Medulla oblongata (tissue), 1 donor: ENCODE data around the gene ACP7.
"Not testable (repeated sequence)": the region's sequence is repeated elsewhere in the genome, so short reads cannot be mapped to it uniquely, and the experiment has no call there.

Experiments
- DNase-seq: peaks from one replicate; pipeline ENCODE4 v3.0.0-alpha.2; 2015; ENCODE audit errors: extremely low spot score

ACP7 gene

GRCh38 chr19:39130337-39131254, 46.4 kb downstream of the ACP7 start:
- no peak for DNase-seq

- no peak for DNase-seq
Measured at GRCh38 chr19:39131255-39131755, 47.1 kb downstream of the ACP7 start.

DNA sequence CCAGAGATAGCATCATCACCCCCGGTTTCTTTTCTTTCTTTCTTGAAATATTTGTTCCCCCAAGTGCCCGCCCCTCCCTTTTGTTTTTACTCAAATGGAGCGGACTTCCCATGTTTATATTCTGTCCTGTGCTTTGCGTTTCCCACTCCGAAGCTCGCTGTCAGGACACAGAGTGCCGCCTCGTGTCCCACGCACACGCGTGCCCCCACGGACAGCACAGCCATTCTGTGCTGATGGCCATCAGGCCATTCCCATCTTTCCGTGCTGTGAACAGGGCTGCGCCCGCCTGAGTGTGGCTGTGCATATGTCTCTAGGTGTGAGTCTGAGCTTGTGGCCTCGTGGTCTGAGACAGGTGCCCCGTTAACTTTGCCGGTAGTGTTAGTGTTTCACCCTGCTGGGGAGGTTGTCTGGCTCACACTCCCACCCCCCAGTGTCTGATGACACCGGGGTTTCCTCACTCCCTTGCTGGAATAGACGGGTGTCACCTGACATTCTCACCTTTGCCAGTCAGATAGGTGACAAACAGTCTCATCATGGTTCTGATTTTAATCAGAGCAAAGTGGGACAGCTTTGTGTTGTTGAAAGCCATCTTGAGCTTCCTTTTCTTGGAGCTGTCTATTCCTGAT, 48.3 kb downstream of the ACP7 start:
- DNase-seq: no peak

DNA sequence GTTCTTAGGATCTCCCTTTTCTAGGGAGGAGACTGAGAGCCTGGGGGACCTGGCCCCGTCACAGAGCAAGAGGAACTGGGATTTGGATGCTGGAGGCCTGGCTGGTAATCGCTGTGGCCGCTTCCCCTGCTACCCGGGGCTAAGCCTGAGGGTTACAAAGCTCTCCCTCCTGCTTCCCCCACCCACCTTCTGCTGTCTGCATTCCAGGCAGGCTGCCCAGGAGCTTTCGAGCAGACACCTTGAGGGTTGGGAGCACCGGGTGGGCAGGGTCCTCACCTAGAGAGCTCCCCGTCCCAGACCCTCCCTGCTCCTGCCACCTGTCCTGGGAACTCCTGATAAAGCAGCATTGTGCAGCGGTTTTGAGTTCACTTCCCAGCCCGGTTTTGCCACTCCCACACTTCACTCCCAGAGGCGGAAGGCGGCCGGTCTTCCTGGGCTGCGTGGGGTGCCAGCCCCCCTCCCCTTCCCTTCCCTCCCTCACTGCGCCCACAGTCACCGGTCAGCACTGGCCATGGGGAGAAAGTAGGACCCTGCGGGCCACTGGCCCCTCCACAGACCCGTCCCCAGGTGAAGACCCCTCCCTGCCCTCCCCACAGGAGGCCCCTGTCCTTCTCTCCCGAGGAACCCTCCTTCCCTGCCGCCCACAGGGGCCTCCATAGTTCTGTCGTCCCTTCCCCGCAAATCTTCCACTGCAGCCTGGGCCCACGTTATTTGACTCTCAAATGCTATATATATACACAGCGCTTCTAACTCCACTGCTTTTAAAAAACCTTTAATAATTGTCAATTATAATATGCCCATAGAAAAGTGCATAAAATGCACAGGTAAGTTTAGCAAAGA, 49.5 kb downstream of the ACP7 start:
- no peak for DNase-seq

DNA sequence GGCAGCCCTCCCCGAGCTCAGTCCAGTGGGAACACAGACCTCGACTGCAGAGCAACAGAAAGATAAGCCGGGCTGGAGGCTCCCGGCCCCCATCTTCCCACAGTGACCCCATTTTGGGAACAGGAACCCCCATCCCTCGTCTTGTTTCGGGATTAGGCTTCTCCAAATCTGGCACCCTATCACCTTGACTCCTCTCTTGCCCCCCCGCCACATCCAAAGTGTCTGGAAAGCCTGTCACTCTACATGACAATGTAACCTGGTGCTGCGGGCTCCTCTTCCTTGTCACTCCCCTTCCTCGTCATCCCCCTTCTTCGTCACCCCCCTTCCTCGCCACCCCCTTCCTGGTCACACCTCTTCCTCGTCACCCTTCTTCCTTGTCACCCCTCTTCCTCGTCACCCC, 51.5 kb downstream of the ACP7 start:
- DNase-seq: no peak

DNA sequence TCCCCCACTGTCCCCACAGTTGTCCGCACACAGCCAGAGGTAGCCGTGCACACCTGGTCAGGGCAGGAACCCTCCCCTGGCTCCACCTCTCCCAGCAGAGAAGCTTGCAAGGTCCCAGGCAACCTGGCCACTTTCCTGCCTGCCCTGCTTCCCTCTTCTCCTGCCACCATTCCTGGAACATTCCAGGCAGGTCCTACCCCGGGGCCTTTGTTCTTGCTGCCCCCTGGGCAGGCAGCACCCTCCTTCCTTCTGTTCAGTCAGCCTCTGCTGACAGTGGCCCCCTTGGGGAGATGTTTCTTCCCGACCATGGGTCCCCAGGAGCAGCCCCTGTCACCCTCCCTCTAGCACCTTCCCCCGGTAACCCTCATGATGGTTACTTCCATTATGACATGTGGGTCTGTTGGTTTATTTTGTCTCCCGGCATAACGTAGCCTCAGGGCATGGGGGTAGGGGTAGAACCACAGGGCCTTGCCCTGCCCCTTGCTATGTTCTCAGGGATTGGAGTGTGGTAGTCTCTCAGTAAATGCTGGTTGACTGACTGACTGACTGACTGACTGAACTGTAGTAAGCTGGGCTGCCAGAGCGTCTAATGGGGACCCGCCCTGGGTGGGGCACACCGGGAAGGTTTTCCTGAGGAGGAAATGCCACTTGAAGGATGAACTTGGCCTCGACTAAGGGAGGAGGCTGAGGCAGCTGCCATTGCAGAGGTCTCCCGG, 52.2 kb downstream of the ACP7 start:
- no peak for DNase-seq

DNA sequence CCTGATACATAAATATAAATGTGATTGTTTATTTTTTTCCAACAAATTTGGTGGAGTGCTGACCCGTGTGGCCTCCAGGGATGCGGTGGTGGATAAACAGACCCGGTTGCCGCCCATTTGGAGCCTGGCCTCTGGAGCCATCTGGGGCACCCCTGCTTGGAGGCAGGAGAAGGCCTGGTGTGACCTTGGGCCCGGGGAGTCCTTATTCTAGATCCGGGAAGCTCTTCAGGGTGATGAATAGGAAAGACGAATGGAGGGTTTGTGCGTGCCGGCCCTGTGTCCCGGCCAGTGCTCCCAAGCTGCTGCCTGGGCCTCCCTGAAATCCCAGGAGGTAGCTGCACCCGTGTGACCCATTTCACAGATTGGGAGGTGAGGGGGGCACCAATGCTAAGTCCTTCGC, 53.0 kb downstream of the ACP7 start:
- no peak for DNase-seq

DNA sequence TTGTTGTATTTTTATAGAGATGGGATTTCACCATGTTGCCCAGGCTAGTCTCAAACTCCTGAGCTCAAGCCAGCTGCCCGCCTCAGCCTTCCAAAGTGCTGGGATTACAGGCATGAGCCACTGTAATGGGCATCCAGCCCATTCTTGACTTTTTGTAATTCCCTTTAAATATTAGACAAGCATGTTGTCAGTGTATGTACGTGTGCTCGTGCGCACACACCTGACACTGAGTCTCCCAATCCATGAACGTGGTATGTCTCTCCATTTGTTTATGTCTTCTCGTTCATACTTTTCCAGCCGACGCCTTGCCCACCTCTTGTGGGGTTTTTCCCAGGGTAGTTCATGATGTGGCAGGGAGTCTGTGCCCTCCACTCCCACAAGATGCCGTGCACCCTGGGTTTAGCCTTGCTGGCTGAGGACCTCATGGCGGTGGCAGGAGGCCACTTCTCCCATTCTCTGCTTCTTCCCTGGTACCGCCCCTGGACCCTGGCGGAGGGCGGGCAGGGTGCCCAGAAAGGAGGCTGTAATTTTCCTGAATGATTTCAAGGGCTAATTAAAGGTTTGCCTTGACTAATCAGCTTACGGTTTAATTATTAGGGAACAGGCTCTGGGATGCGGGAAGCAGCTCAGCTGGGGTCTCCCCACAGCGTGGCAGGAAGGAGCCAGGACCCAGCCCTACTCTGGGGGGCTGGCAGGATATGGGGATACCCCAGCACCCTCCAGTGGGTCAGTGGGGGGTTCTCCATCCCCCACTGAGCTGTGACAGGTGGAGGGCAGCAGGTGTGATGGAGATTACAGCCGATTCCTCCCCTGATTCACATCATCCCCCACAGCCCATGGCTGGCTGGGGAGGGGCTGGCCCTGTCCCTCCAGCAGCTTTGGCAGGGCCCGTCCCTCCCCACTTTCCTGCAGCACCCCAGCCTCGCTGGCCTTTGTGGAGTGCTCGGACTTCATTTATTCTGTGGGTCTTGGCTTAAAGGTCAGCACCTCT, 54.3 kb downstream of the ACP7 start:
- peak; percentile 55 for DNase-seq

DNA sequence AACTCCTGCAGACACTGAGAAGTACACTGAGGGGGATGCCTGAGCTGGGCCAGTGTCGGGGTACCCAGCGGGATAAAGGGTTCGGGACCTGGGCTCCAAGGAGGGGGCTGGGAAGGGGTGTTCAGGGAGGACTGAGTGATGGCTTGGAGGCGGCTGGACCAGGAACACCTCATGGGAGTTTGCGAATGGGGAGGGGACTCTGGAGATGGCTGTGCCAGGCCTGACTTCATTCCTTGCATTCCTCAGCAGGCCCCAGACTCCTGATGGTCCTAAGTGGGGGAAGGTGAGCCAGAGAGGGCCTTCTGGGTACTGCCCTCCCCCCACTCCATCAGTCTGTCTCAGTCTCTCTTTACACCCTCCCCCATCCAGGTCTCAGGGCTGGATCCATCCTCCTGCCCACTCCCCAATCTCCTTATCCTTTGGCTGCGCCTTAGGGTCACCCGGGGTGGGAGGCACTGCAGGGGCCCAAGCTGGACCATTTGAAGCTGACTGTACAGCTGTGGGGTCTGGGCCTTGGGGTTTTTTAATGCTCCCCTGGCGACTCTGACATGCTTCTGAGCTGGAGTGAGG, 55.2 kb downstream of the ACP7 start:
- DNase-seq: no peak

DNA sequence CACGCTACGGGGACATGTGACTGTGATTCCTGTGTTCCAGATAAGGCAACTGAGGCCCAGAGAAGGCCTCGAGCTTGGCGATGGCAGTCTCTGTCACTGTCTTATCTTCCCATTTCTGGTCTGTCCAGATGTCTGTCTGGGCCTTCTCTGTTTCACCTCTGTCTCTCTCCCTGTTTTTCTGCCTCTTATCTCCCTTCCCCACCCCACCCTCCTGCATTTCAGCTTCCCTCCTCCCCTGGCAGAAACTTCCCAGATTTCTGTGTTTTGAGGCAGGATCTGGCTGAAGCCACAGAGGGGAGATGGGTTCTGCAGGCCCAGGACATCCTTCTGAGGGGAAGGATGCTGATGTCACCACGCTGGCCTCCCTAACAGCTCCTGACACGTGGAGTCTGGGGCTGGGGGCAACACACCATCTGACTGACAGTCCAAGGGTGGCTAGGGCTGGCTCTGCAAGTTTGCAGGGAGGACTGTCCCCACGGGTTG, 55.8 kb downstream of the ACP7 start:
- DNase-seq: no peak

GRCh38 chr19:39140594-39140993, 56.4 kb downstream of the ACP7 start:
- no peak for DNase-seq

DNA sequence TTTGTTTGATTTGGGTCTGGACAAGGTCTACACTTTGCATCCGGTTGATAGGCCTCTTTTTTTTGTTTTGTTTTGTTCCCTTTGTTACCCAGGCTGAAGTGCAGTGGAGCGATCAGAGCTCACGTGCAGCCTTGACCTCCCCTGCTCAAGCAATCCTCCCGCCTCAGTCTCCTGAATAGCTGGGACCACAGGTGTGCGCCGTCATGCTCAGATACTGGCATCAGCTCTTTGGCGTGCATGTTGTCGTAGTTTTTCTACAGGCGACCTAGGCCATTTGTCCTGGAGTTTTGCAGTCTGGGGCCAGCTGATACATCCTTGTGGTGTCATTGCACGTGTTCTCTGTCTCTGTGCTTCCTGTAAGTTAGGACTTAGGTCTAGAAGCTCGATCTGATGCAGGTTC, 57.8 kb downstream of the ACP7 start:
- no peak for DNase-seq

DNA sequence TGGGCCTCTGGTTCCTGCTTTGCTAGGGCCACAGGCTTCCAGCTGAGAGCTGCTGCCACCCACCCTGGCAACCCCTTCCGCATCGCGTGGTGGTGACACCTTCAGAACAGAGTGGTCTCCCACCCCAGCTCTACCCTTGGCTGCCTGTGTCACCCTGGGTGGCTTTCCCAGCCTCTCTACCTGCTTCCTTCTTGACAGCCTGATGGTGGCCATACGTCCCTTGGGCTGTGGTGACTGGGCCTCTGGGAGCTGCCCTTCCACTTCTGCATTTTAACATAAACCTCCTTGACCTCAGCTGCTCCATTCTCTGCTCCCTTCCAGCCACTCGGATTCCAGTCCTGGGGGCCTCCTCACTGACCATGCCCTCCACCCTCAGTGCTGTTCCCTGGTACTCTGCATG, 58.5 kb downstream of the ACP7 start:
- DNase-seq: no peak

GRCh38 chr19:39143757-39144289, 59.7 kb downstream of the ACP7 start:
- DNase-seq: not testable (repeated sequence)

GRCh38 chr19:39144290-39145071, 60.3 kb downstream of the ACP7 start:
- DNase-seq: peak; percentile 28

- DNase-seq: peak; percentile 79
Measured at GRCh38 chr19:39145180-39145953, 61.2 kb downstream of the ACP7 start.

- DNase-seq: no peak
Measured at GRCh38 chr19:39146091-39146490, 61.9 kb downstream of the ACP7 start.
